ENCODE results near the gene TMEM232.

DNA sequence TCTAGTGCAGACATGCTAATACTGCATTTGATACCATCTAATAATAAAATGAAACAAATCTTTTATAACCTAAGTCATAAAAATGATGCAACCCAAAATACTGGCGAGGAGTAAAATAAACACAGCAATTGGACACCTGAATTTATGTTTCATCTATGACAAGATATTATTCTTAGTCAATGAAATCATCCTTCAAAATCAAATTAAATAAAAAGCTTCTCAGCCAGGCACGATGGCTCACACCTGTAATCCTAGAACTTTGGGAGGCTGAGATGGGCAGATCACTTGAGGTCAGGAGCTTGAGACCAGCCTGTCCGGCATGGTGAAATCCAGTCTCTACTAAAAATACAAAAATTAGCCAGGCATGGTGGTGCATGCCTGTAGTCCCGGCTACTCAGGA is 179.0 kb downstream of the TMEM232 start:
- TF ChIP-seq ZNF138 (CRISPR knock-in tag; conservative IDR thresholded peaks at IDR 0.05): no peak
- TF ChIP-seq FOXJ3 (CRISPR knock-in tag; IDR thresholded peaks at IDR 0.05; ENCODE audit: borderline replicate concordance): no peak
- TF ChIP-seq, protein P1, sequence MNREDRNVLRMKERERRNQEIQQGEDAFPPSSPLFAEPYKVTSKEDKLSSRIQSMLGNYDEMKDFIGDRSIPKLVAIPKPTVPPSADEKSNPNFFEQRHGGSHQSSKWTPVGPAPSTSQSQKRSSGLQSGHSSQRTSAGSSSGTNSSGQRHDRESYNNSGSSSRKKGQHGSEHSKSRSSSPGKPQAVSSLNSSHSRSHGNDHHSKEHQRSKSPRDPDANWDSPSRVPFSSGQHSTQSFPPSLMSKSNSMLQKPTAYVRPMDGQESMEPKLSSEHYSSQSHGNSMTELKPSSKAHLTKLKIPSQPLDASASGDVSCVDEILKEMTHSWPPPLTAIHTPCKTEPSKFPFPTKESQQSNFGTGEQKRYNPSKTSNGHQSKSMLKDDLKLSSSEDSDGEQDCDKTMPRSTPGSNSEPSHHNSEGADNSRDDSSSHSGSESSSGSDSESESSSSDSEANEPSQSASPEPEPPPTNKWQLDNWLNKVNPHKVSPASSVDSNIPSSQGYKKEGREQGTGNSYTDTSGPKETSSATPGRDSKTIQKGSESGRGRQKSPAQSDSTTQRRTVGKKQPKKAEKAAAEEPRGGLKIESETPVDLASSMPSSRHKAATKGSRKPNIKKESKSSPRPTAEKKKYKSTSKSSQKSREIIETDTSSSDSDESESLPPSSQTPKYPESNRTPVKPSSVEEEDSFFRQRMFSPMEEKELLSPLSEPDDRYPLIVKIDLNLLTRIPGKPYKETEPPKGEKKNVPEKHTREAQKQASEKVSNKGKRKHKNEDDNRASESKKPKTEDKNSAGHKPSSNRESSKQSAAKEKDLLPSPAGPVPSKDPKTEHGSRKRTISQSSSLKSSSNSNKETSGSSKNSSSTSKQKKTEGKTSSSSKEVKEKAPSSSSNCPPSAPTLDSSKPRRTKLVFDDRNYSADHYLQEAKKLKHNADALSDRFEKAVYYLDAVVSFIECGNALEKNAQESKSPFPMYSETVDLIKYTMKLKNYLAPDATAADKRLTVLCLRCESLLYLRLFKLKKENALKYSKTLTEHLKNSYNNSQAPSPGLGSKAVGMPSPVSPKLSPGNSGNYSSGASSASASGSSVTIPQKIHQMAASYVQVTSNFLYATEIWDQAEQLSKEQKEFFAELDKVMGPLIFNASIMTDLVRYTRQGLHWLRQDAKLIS (CRISPR knock-in tag; IDR thresholded peaks at IDR 0.05; ENCODE audit: borderline replicate concordance): no peak
- no peak for TF ChIP-seq CREB1 (CRISPR knock-in tag; IDR thresholded peaks at IDR 0.05)
- no peak for TF ChIP-seq NFE2L1 (CRISPR knock-in tag; IDR thresholded peaks at IDR 0.05)
- TF ChIP-seq, protein P2, sequence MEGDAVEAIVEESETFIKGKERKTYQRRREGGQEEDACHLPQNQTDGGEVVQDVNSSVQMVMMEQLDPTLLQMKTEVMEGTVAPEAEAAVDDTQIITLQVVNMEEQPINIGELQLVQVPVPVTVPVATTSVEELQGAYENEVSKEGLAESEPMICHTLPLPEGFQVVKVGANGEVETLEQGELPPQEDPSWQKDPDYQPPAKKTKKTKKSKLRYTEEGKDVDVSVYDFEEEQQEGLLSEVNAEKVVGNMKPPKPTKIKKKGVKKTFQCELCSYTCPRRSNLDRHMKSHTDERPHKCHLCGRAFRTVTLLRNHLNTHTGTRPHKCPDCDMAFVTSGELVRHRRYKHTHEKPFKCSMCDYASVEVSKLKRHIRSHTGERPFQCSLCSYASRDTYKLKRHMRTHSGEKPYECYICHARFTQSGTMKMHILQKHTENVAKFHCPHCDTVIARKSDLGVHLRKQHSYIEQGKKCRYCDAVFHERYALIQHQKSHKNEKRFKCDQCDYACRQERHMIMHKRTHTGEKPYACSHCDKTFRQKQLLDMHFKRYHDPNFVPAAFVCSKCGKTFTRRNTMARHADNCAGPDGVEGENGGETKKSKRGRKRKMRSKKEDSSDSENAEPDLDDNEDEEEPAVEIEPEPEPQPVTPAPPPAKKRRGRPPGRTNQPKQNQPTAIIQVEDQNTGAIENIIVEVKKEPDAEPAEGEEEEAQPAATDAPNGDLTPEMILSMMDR (IDR thresholded peaks at IDR 0.05): no peak
- no peak for TF ChIP-seq ZBTB21 (CRISPR knock-in tag; IDR thresholded peaks at IDR 0.05; ENCODE audit: borderline replicate concordance)
- no peak for TF ChIP-seq NR2C2 (CRISPR knock-in tag; IDR thresholded peaks at IDR 0.05)

All from WTC11 (cell line).